ENCODE measurements around the gene GRK1. TPM values are rescaled to one million over a fixed set of nuclear protein-coding genes. Genes with fewer than 3 reads are reported as not detected.

The GRK1 gene
- total and polyA plus RNA-seq, 2 donors: 0.11 to 0.14 TPM

- Histone ChIP-seq H3K27me3 (ENCODE audit: control insufficient read depth in 2 of 2, insufficient read depth in 1 of 2, low read length in 1 of 2) (no peaks in the 10 kb centered on the region), H3K9me3 (ENCODE audit: control insufficient read depth in 2 of 2, insufficient read depth in 1 of 2, low read length in 1 of 2) (peaks cover 0 to 2% of the 10 kb centered on the region in 2 donors), H3K4me1 (ENCODE audit: control insufficient read depth in 2 of 2, insufficient read depth in 2 of 2, low read length in 2 of 2) (peaks cover 0 to 14% of the 10 kb centered on the region in 2 donors), H3K4me3 (ENCODE audit: low read length in 2 of 2) (no peak overlapping the region), H3K27ac (ENCODE audit: low read depth in 1 of 2, low read length in 1 of 2) (no peak overlapping the region), H3K36me3 (ENCODE audit: control insufficient read depth in 2 of 2, insufficient read depth in 2 of 2, low read length in 1 of 2) (peaks cover 6 to 17% of the 10 kb centered on the region in 2 donors)
- no peak for DNase-seq (ENCODE audit: low read depth in 6 of 9, low spot score in 9 of 9)
- 98% methylated on average over 9 of the region's 9 CpGs for WGBS
Observed at GRCh38 chr13:113645329-113645728, 21.7 kb upstream of the GRK1 start.

- H3K36me3 ChIP-seq (ENCODE audit: control insufficient read depth in 2 of 2, insufficient read depth in 2 of 2, low read length in 1 of 2): peaks cover 6 to 10% of the 10 kb centered on the region in 2 donors
- no peaks in the 10 kb centered on the region for H3K27me3 ChIP-seq (ENCODE audit: control insufficient read depth in 2 of 2, insufficient read depth in 1 of 2, low read length in 1 of 2)
- H3K4me3 ChIP-seq (ENCODE audit: low read length in 2 of 2): no peak overlapping the region
- 65% methylated on average over 11 of the region's 11 CpGs for WGBS
- no peak for DNase-seq (ENCODE audit: low read depth in 6 of 9, low spot score in 9 of 9)
- peaks cover 0 to 14% of the 10 kb centered on the region in 2 donors for H3K4me1 ChIP-seq (ENCODE audit: control insufficient read depth in 2 of 2, insufficient read depth in 2 of 2, low read length in 2 of 2)
- peaks cover 0 to 2% of the 10 kb centered on the region in 2 donors for H3K9me3 ChIP-seq (ENCODE audit: control insufficient read depth in 2 of 2, insufficient read depth in 1 of 2, low read length in 1 of 2)
- H3K27ac ChIP-seq (ENCODE audit: low read depth in 1 of 2, low read length in 1 of 2): peak overlapping the region in 1 of 2 donors; percentile 56
Observed at GRCh38 chr13:113646376-113646775, 20.6 kb upstream of the GRK1 start.

- DNase-seq (ENCODE audit: low read depth in 6 of 9, low spot score in 9 of 9): peak in 1 of 9 donors; percentile 54
- Histone ChIP-seq H3K9me3 (ENCODE audit: control insufficient read depth in 2 of 2, insufficient read depth in 1 of 2, low read length in 1 of 2) (no peaks in the 10 kb centered on the region), H3K36me3 (ENCODE audit: control insufficient read depth in 2 of 2, insufficient read depth in 2 of 2, low read length in 1 of 2) (peaks cover under 1 to 5% of the 10 kb centered on the region in 2 donors), H3K27ac (ENCODE audit: low read depth in 1 of 2, low read length in 1 of 2) (peak overlapping the region; percentile 31 to 56), H3K27me3 (ENCODE audit: control insufficient read depth in 2 of 2, insufficient read depth in 1 of 2, low read length in 1 of 2) (no peaks in the 10 kb centered on the region), H3K4me3 (ENCODE audit: low read length in 2 of 2) (no peak overlapping the region), H3K4me1 (ENCODE audit: control insufficient read depth in 2 of 2, insufficient read depth in 2 of 2, low read length in 2 of 2) (peaks cover 0 to 14% of the 10 kb centered on the region in 2 donors)
- WGBS: 60% methylated on average over 10 of the region's 10 CpGs
Observed at GRCh38 chr13:113646921-113647340, 20.1 kb upstream of the GRK1 start.

- Histone ChIP-seq H3K27ac (ENCODE audit: low read depth in 1 of 2, low read length in 1 of 2) (peak overlapping the region in 1 of 2 donors; percentile 31), H3K4me3 (ENCODE audit: low read length in 2 of 2) (no peak overlapping the region), H3K27me3 (ENCODE audit: control insufficient read depth in 2 of 2, insufficient read depth in 1 of 2, low read length in 1 of 2) (no peaks in the 10 kb centered on the region), H3K4me1 (ENCODE audit: control insufficient read depth in 2 of 2, insufficient read depth in 2 of 2, low read length in 2 of 2) (peaks cover 0 to 14% of the 10 kb centered on the region in 2 donors), H3K36me3 (ENCODE audit: control insufficient read depth in 2 of 2, insufficient read depth in 2 of 2, low read length in 1 of 2) (no peaks in the 10 kb centered on the region), H3K9me3 (ENCODE audit: control insufficient read depth in 2 of 2, insufficient read depth in 1 of 2, low read length in 1 of 2) (no peaks in the 10 kb centered on the region)
- 83% methylated on average over 42 of the region's 42 CpGs for WGBS
- DNase-seq (ENCODE audit: low read depth in 6 of 9, low spot score in 9 of 9): no peak
Observed at GRCh38 chr13:113647351-113648215, 19.4 kb upstream of the GRK1 start.

- DNase-seq (ENCODE audit: low read depth in 6 of 9, low spot score in 9 of 9): no peak
- Histone ChIP-seq H3K36me3 (ENCODE audit: control insufficient read depth in 2 of 2, insufficient read depth in 2 of 2, low read length in 1 of 2) (no peaks in the 10 kb centered on the region), H3K27ac (ENCODE audit: low read depth in 1 of 2, low read length in 1 of 2) (no peak overlapping the region)
Observed at GRCh38 chr13:113648216-113648610, 18.8 kb upstream of the GRK1 start.

DNA sequence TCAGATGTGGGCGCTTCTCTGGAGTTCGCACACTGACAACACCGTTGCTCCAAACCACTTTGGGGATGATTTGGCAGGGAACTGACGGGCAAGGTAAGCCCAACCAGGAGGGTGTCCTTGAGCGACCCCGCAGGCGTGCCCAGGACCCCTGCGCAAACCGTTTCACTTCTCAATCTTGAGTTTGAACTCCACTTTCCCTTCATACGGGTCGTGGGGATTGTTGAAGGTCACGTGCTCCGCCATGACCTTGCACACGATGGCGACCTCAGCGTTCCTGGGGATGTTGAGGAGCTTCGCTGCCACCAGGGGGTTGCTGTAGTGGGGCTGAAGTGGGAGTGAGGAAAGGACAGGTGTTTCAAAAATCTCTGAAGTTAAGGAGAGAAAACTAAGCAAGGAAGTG, 17.8 kb upstream of the GRK1 start:
- DNase-seq (ENCODE audit: low read depth in 6 of 9, low spot score in 9 of 9): no peak
- Histone ChIP-seq H3K27me3 (ENCODE audit: control insufficient read depth in 2 of 2, insufficient read depth in 1 of 2, low read length in 1 of 2) (no peaks in the 10 kb centered on the region), H3K36me3 (ENCODE audit: control insufficient read depth in 2 of 2, insufficient read depth in 2 of 2, low read length in 1 of 2) (no peaks in the 10 kb centered on the region), H3K4me1 (ENCODE audit: control insufficient read depth in 2 of 2, insufficient read depth in 2 of 2, low read length in 2 of 2) (peaks cover 0 to 18% of the 10 kb centered on the region in 2 donors), H3K9me3 (ENCODE audit: control insufficient read depth in 2 of 2, insufficient read depth in 1 of 2, low read length in 1 of 2) (no peaks in the 10 kb centered on the region), H3K4me3 (ENCODE audit: low read length in 2 of 2) (no peak overlapping the region), H3K27ac (ENCODE audit: low read depth in 1 of 2, low read length in 1 of 2) (no peak overlapping the region)
- 94% methylated on average over 17 of the region's 17 CpGs for WGBS

More at GRCh38 chr13:113648216-113648610, 18.8 kb upstream of the GRK1 start:
- H3K9me3 ChIP-seq (ENCODE audit: control insufficient read depth in 2 of 2, insufficient read depth in 1 of 2, low read length in 1 of 2): no peaks in the 10 kb centered on the region
- WGBS: 96% methylated on average over 13 of the region's 13 CpGs
- H3K4me1 ChIP-seq (ENCODE audit: control insufficient read depth in 2 of 2, insufficient read depth in 2 of 2, low read length in 2 of 2): peaks cover 0 to 14% of the 10 kb centered on the region in 2 donors
- H3K4me3 ChIP-seq (ENCODE audit: low read length in 2 of 2): no peak overlapping the region
- no peaks in the 10 kb centered on the region for H3K27me3 ChIP-seq (ENCODE audit: control insufficient read depth in 2 of 2, insufficient read depth in 1 of 2, low read length in 1 of 2)

GRCh38 chr13:113650275-113650674, 16.7 kb upstream of the GRK1 start:
- Histone ChIP-seq H3K36me3 (ENCODE audit: control insufficient read depth in 2 of 2, insufficient read depth in 2 of 2, low read length in 1 of 2) (no peaks in the 10 kb centered on the region), H3K27ac (ENCODE audit: low read depth in 1 of 2, low read length in 1 of 2) (no peak overlapping the region), H3K9me3 (ENCODE audit: control insufficient read depth in 2 of 2, insufficient read depth in 1 of 2, low read length in 1 of 2) (no peaks in the 10 kb centered on the region), H3K4me3 (ENCODE audit: low read length in 2 of 2) (no peak overlapping the region), H3K4me1 (ENCODE audit: control insufficient read depth in 2 of 2, insufficient read depth in 2 of 2, low read length in 2 of 2) (peaks cover 0 to 18% of the 10 kb centered on the region in 2 donors), H3K27me3 (ENCODE audit: control insufficient read depth in 2 of 2, insufficient read depth in 1 of 2, low read length in 1 of 2) (no peaks in the 10 kb centered on the region)
- 92% methylated on average over 15 of the region's 15 CpGs for WGBS
- DNase-seq (ENCODE audit: low read depth in 6 of 9, low spot score in 9 of 9): no peak

DNA sequence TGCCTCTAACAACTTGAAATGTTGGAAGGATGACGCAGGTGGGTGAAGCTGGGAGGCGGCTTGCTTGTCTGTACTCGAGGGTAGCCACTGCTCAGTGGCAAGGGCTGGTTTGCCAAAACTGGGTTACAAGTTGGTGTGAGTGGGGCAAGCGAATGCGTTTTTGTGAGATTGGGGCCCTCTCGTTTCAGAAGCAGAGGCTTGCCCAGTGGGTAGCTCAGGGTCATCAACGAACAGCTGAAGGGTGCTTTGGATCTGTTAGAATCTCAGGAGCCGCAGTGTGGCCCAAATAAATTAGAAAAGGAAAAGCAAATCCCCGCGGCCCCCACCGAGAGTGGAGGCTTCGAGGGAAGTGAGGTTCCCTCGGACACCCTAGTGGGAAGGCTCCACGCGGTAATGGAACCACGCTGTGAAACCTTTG, 16.3 kb upstream of the GRK1 start:
- H3K4me1 ChIP-seq (ENCODE audit: control insufficient read depth in 2 of 2, insufficient read depth in 2 of 2, low read length in 2 of 2): peaks cover 0 to 18% of the 10 kb centered on the region in 2 donors
- H3K27ac ChIP-seq (ENCODE audit: low read depth in 1 of 2, low read length in 1 of 2): no peak overlapping the region
- no peaks in the 10 kb centered on the region for H3K36me3 ChIP-seq (ENCODE audit: control insufficient read depth in 2 of 2, insufficient read depth in 2 of 2, low read length in 1 of 2)
- WGBS: 97% methylated on average over 16 of the region's 16 CpGs
- H3K27me3 ChIP-seq (ENCODE audit: control insufficient read depth in 2 of 2, insufficient read depth in 1 of 2, low read length in 1 of 2): no peaks in the 10 kb centered on the region
- H3K9me3 ChIP-seq (ENCODE audit: control insufficient read depth in 2 of 2, insufficient read depth in 1 of 2, low read length in 1 of 2): no peaks in the 10 kb centered on the region
- no peak for DNase-seq (ENCODE audit: low read depth in 6 of 9, low spot score in 9 of 9)
- no peak overlapping the region for H3K4me3 ChIP-seq (ENCODE audit: low read length in 2 of 2)
